ENCODE measurements around the gene NLRP12.
A peak's percentile ranks its signal among the peaks of the same experiment; 100 is the strongest.

Gene NLRP12

GRCh38 chr19:53808710-53809125 lies 15.4 kb downstream of the NLRP12 start:
- TF ChIP-seq ZNF501 (tag by site-specific recombination; IDR thresholded peaks at IDR 0.05) (no peak), ZNF335 (tag by site-specific recombination; conservative IDR thresholded peaks at IDR 0.05) (peak; percentile 65), ZNF654 (tag by site-specific recombination; IDR thresholded peaks at IDR 0.05; ENCODE audit: low read depth) (peak; percentile 54)
- TF ChIP-seq, protein P1, sequence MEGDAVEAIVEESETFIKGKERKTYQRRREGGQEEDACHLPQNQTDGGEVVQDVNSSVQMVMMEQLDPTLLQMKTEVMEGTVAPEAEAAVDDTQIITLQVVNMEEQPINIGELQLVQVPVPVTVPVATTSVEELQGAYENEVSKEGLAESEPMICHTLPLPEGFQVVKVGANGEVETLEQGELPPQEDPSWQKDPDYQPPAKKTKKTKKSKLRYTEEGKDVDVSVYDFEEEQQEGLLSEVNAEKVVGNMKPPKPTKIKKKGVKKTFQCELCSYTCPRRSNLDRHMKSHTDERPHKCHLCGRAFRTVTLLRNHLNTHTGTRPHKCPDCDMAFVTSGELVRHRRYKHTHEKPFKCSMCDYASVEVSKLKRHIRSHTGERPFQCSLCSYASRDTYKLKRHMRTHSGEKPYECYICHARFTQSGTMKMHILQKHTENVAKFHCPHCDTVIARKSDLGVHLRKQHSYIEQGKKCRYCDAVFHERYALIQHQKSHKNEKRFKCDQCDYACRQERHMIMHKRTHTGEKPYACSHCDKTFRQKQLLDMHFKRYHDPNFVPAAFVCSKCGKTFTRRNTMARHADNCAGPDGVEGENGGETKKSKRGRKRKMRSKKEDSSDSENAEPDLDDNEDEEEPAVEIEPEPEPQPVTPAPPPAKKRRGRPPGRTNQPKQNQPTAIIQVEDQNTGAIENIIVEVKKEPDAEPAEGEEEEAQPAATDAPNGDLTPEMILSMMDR (tag by site-specific recombination; IDR thresholded peaks at IDR 0.05) = peak; percentile 38; the same call in 1 of the 2 replicates
- ChIA-PET POLR2A (interaction anchor here (0.7 to 1.8 kb wide), 3 partner anchors 16 to 309 kb away, joined by 3 to 8 read pairs (median 5); no protein-coding TSS in a partner anchor), CTCF (interaction anchor here (0.5 to 4.7 kb wide), 16 partner anchors 9 to 682 kb away, joined by 3 to 47 read pairs (median 4); no protein-coding TSS in a partner anchor)
- H3K4me1 ChIP-seq (ENCODE audit: control insufficient read depth, insufficient read depth, low read length) = no peaks in the 10 kb centered on the region
- no peak overlapping the region for H3K4me3 ChIP-seq (ENCODE audit: low read depth, low read length)
- H3K36me3 ChIP-seq (ENCODE audit: control insufficient read depth in 2 of 2, insufficient read depth in 1 of 2, low read length in 2 of 2) = no peaks in the 10 kb centered on the region
- no peaks in the 10 kb centered on the region for H3K9me3 ChIP-seq (ENCODE audit: control insufficient read depth, insufficient read depth, low read depth, low read length)
- H3K27ac ChIP-seq (ENCODE audit: extremely low read depth, low read depth, low read length) = no peak overlapping the region

DNA sequence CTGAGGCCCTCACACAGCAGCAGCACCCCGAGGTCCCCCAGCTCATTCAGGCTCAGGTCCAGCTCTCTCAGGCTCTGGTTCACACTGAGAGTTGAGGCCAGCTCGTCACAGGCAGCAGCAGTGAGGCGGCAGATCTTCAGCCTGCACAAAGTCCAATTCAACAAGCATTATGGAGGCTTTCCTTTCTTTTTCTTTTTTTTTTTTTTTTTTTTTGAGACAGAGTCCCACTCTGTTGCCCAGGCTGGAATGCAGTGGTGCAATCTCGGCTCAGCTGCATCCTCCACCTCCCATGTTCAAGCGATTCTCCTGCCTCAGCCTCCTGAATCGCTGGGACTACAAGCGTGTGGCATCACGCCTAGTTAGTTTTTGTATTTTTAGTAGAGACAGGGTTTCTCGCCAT lies 22.9 kb downstream of the NLRP12 start:
- H3K4me3 ChIP-seq (ENCODE audit: low read depth, low read length) = no peak overlapping the region
- no peak overlapping the region for H3K27ac ChIP-seq (ENCODE audit: extremely low read depth, low read depth, low read length)
- H3K9me3 ChIP-seq (ENCODE audit: control insufficient read depth, insufficient read depth, low read depth, low read length) = no peaks in the 10 kb centered on the region
- CTCF ChIA-PET = interaction anchor here (0.6 to 1.7 kb wide), 4 partner anchors 8 to 156 kb away, joined by 3 to 7 read pairs (median 4); no protein-coding TSS in a partner anchor
- TF ChIP-seq PRDM4 (tag by site-specific recombination; IDR thresholded peaks at IDR 0.05) (no peak), ZNF398 (tag by site-specific recombination; IDR thresholded peaks at IDR 0.05) (no peak), ZNF266 (tag by site-specific recombination; IDR thresholded peaks at IDR 0.05; ENCODE audit: low read depth) (no peak), ZNF221 (tag by site-specific recombination; IDR thresholded peaks at IDR 0.05; ENCODE audit: borderline replicate concordance) (no peak), ZFP3 (tag by site-specific recombination; IDR thresholded peaks at IDR 0.05; ENCODE audit: low read depth) (no peak), ZBTB7A (tag by site-specific recombination; IDR thresholded peaks at IDR 0.05; ENCODE audit: low read depth) (no peak), ZSCAN4 (tag by site-specific recombination; IDR thresholded peaks at IDR 0.05) (no peak), ZNF76 (tag by site-specific recombination; IDR thresholded peaks at IDR 0.05; ENCODE audit: borderline replicate concordance, low read depth) (no peak), ZNF10 (tag by site-specific recombination; IDR thresholded peaks at IDR 0.05) (no peak), ZBTB20 (tag by site-specific recombination; IDR thresholded peaks at IDR 0.05) (no peak), TRIM28 (IDR thresholded peaks at IDR 0.05; ENCODE audit: borderline replicate concordance, low read length) (no peak), ZNF654 (tag by site-specific recombination; IDR thresholded peaks at IDR 0.05; ENCODE audit: low read depth) (no peak), ZNF140 (tag by site-specific recombination; IDR thresholded peaks at IDR 0.05) (no peak), SP7 (tag by site-specific recombination; IDR thresholded peaks at IDR 0.05) (no peak)
- TF ChIP-seq, protein P2, sequence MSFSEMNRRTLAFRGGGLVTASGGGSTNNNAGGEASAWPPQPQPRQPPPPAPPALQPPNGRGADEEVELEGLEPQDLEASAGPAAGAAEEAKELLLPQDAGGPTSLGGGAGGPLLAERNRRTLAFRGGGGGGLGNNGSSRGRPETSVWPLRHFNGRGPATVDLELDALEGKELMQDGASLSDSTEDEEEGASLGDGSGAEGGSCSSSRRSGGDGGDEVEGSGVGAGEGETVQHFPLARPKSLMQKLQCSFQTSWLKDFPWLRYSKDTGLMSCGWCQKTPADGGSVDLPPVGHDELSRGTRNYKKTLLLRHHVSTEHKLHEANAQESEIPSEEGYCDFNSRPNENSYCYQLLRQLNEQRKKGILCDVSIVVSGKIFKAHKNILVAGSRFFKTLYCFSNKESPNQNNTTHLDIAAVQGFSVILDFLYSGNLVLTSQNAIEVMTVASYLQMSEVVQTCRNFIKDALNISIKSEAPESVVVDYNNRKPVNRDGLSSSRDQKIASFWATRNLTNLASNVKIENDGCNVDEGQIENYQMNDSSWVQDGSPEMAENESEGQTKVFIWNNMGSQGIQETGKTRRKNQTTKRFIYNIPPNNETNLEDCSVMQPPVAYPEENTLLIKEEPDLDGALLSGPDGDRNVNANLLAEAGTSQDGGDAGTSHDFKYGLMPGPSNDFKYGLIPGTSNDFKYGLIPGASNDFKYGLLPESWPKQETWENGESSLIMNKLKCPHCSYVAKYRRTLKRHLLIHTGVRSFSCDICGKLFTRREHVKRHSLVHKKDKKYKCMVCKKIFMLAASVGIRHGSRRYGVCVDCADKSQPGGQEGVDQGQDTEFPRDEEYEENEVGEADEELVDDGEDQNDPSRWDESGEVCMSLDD (tag by site-specific recombination; IDR thresholded peaks at IDR 0.05) = no peak
- TF ChIP-seq, protein P3, sequence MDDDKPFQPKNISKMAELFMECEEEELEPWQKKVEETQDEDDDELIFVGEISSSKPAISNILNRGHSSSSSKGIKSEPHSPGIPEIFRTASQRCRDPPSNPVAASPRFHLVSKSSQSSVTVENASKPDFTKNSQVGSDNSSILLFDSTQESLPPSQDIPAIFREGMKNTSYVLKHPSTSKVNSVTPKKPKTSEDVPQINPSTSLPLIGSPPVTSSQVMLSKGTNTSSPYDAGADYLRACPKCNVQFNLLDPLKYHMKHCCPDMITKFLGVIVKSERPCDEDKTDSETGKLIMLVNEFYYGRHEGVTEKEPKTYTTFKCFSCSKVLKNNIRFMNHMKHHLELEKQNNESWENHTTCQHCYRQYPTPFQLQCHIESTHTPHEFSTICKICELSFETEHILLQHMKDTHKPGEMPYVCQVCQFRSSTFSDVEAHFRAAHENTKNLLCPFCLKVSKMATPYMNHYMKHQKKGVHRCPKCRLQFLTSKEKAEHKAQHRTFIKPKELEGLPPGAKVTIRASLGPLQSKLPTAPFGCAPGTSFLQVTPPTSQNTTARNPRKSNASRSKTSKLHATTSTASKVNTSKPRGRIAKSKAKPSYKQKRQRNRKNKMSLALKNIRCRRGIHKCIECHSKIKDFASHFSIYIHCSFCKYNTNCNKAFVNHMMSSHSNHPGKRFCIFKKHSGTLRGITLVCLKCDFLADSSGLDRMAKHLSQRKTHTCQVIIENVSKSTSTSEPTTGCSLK (tag by site-specific recombination; IDR thresholded peaks at IDR 0.05) = no peak
- TF ChIP-seq, protein P4, sequence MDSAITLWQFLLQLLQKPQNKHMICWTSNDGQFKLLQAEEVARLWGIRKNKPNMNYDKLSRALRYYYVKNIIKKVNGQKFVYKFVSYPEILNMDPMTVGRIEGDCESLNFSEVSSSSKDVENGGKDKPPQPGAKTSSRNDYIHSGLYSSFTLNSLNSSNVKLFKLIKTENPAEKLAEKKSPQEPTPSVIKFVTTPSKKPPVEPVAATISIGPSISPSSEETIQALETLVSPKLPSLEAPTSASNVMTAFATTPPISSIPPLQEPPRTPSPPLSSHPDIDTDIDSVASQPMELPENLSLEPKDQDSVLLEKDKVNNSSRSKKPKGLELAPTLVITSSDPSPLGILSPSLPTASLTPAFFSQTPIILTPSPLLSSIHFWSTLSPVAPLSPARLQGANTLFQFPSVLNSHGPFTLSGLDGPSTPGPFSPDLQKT (IDR thresholded peaks at IDR 0.05; ENCODE audit: borderline replicate concordance, low read depth, low read length) = no peak
- POLR2A ChIA-PET = interaction anchor here (0.7 kb wide), 1 partner anchor 29 kb away, joined by 5 read pairs; no protein-coding TSS in a partner anchor
- H3K4me1 ChIP-seq (ENCODE audit: control insufficient read depth, insufficient read depth, low read length) = no peaks in the 10 kb centered on the region
- H3K36me3 ChIP-seq (ENCODE audit: control insufficient read depth in 2 of 2, insufficient read depth in 1 of 2, low read length in 2 of 2) = no peaks in the 10 kb centered on the region
